K562 (cell line): ENCODE results near the gene NEDD4L. TPM values are rescaled to one million over a fixed set of nuclear protein-coding genes. Genes with fewer than 3 reads are reported as not detected.

ENCODE experiments used
- ATAC-seq: fragments of 200-7000 bp; cut with Tn5 transposase; 3 replicates; pipeline ENCODE4 v1.9.1; 2020; ENCODE audit warnings: moderate library complexity
- BruUV-seq: library from RNA; stranded (reverse); fragments of 400-500 nt; replicated peaks from 2 replicates; lab custom pipeline; 2021; lab: Mats Ljungman, UMichigan
- CTCF ChIA-PET: fragments of 300-600 bp; formaldehyde crosslinking; extraction: SDS; loops from one replicate; lab custom pipeline; 2021; ENCODE audit warnings: low intra/inter-chr PET ratio; lab: Yijun Ruan, JAX
- POLR2A ChIA-PET: fragments of 300-600, 350-650 bp; sonication (Branson Sonifier 250); formaldehyde crosslinking; extraction: SDS; loops from one replicate; lab custom pipeline; 2021; ENCODE audit warnings: antibody characterized with exemption, inconsistent platforms; lab: Yijun Ruan, JAX
- DNase-seq, 4 experiments: peaks; one replicate each; pipeline versions ENCODE4 v3.0.0 to v3.0.0-alpha.2; 2011 to 2018; ENCODE audit warnings: low spot score in 3 of 4, mixed read lengths in 3 of 4; ENCODE audit errors: extremely low read depth in 1 of 4
- FAIRE-seq: peaks from 2 replicates; lab custom pipeline; 2011; peaks lifted over from hg19 to GRCh38; lab: Jason Lieb, UNC
- H2AFZ ChIP-seq: 2 replicates; pipeline ENCODE4 v1.6.0; 2011; ENCODE audit warnings: low read depth, low read length, control low read depth, inconsistent platforms
- H3K27ac ChIP-seq: fragments of 200-600 bp; 3 replicates; pipeline ENCODE4 v1.8.0; 2011; ENCODE audit warnings: low read depth, mild to moderate bottlenecking, control low read depth, inconsistent platforms, low read length, moderate library complexity, mixed read lengths; ENCODE audit errors: extremely low read depth
- H3K27me3 ChIP-seq, 2 experiments: fragments of 300-600 bp in 1 of 2; 2 replicates in 1 of 2; 3 replicates in 1 of 2; pipeline versions ENCODE4 v1.6.0 to v1.8.0; 2011; ENCODE audit warnings: inconsistent platforms in 2 of 2, low read length in 2 of 2, mild to moderate bottlenecking in 1 of 2, mixed read lengths in 1 of 2, moderate library complexity in 1 of 2; ENCODE audit not compliant: control insufficient read depth in 2 of 2, insufficient read depth in 2 of 2
- H3K36me3 ChIP-seq: fragments of 300-600 bp; 3 replicates; pipeline ENCODE4 v1.8.0; 2011; ENCODE audit warnings: mild to moderate bottlenecking, low read length, inconsistent platforms; ENCODE audit not compliant: control insufficient read depth, insufficient read depth
- H3K4me1 ChIP-seq, 2 experiments: fragments of 200-600 bp in 1 of 2; replicated peaks in 1 of 2; 2 replicates in 1 of 2; 3 replicates in 1 of 2; pipeline versions ENCODE4 v1.5.1 to v1.8.0; 2011; ENCODE audit warnings: inconsistent platforms in 2 of 2, low read length in 2 of 2, mild to moderate bottlenecking in 1 of 2, mixed read lengths in 1 of 2, moderate library complexity in 1 of 2; ENCODE audit not compliant: control insufficient read depth in 2 of 2, insufficient read depth in 2 of 2
- H3K4me2 ChIP-seq: 2 replicates; pipeline ENCODE4 v1.6.1; 2011; ENCODE audit warnings: low read length, control low read depth, inconsistent platforms, mixed read lengths; ENCODE audit not compliant: insufficient read depth
- H3K4me3 ChIP-seq: fragments of 200-600 bp; sonication (generic), shearing (Covaris generic); 2 replicates; pipeline ENCODE4 v1.5.1; 2016; ENCODE audit warnings: control low read depth, inconsistent platforms
- H3K79me2 ChIP-seq: fragments of 200-600 bp; 3 replicates; pipeline ENCODE4 v1.8.0; 2011; ENCODE audit warnings: low read length, inconsistent platforms; ENCODE audit not compliant: control insufficient read depth, insufficient read depth
- H3K9ac ChIP-seq, 2 experiments: 2 replicates each; pipeline versions ENCODE4 v1.6.0 to v1.6.1; 2011; ENCODE audit warnings: low read depth in 2 of 2, low read length in 2 of 2, control low read depth in 1 of 2, inconsistent platforms in 1 of 2, mild to moderate bottlenecking in 1 of 2, mixed read lengths in 1 of 2; ENCODE audit not compliant: insufficient read depth in 1 of 2
- H3K9me1 ChIP-seq: one replicate; pipeline ENCODE4 v1.6.0; 2011; ENCODE audit warnings: inconsistent platforms, mild to moderate bottlenecking, low read length, moderate library complexity; ENCODE audit not compliant: control insufficient read depth, insufficient read depth
- H3K9me3 ChIP-seq: replicated peaks from 2 replicates; pipeline ENCODE4 v1.5.1; 2011; ENCODE audit warnings: low read depth, low read length, inconsistent platforms; ENCODE audit not compliant: control insufficient read depth, insufficient read depth
- H4K20me1 ChIP-seq: replicated peaks from 2 replicates; pipeline ENCODE4 v1.6.1; 2011; ENCODE audit warnings: low read length, inconsistent platforms, mixed read lengths; ENCODE audit not compliant: control insufficient read depth, insufficient read depth
- COPS2 ChIP-seq: fragments of 450-650 bp; conservative IDR thresholded peaks from 2 replicates; pipeline ENCODE4 v1.6.1; 2016; ENCODE audit warnings: mild to moderate bottlenecking, moderate library complexity
- CREB1 ChIP-seq, 2 experiments: sonication (generic) in 1 of 2; formaldehyde crosslinking in 1 of 2; IDR thresholded peaks; 2 replicates each; pipeline versions ENCODE4 v1.6.1 to v1.8.0; 2012 to 2022; ENCODE audit warnings: inconsistent platforms in 1 of 2, mild to moderate bottlenecking in 1 of 2, missing genetic modification reagents in 1 of 2, moderate library complexity in 1 of 2
- DMBX1 ChIP-seq: fragments of 250-450 bp; sonication (Bioruptor Pico); IDR thresholded peaks from 2 replicates; pipeline ENCODE4 v1.8.0; 2022; ENCODE audit warnings: inconsistent platforms, mild to moderate bottlenecking, moderate library complexity, borderline replicate concordance
- DPF2 ChIP-seq: fragments of 450-650 bp; IDR thresholded peaks from 2 replicates; pipeline ENCODE4 v1.6.1; 2016
- HLTF ChIP-seq: fragments of 450-650 bp; IDR thresholded peaks from 2 replicates; pipeline ENCODE4 v1.6.1; 2016
- HNRNPLL ChIP-seq: fragments of 200-400 bp; formaldehyde crosslinking; IDR thresholded peaks from 2 replicates; pipeline ENCODE4 v1.6.1; 2017; ENCODE audit warnings: low read length, low read depth, mild to moderate bottlenecking; ENCODE audit not compliant: poor library complexity, severe bottlenecking
- KDM4B ChIP-seq, 2 experiments: fragments of 450-650 bp in 1 of 2; sonication (generic) in 1 of 2; IDR thresholded peaks; 2 replicates each; pipeline ENCODE4 v1.6.1; 2016 to 2017; ENCODE audit warnings: borderline replicate concordance in 2 of 2, antibody characterized with exemption in 1 of 2, low read depth in 1 of 2, mild to moderate bottlenecking in 1 of 2
- MAFK ChIP-seq: IDR thresholded peaks from 2 replicates; pipeline ENCODE4 v1.6.1; 2011; ENCODE audit warnings: low read length, improper control_type of control experiment
- MTA2 ChIP-seq: fragments of 450-650 bp; IDR thresholded peaks from 2 replicates; pipeline ENCODE4 v1.6.1; 2016; ENCODE audit warnings: low read depth
- RBM22 ChIP-seq: fragments of 200-400 bp; formaldehyde crosslinking; IDR thresholded peaks from 2 replicates; pipeline ENCODE4 v1.6.1; 2018; ENCODE audit warnings: low read length, low read depth; ENCODE audit not compliant: poor library complexity, severe bottlenecking
- STAT5A ChIP-seq: IDR thresholded peaks from 2 replicates; pipeline ENCODE4 v1.6.1; 2012; ENCODE audit warnings: low read length, inconsistent platforms, borderline replicate concordance
- TCF7L2 ChIP-seq: fragments of 150-350 bp; IDR thresholded peaks from 2 replicates; pipeline ENCODE4 v1.6.1; 2016; ENCODE audit warnings: low read depth, mild to moderate bottlenecking, low read length, moderate library complexity
- ZFP1 ChIP-seq: fragments of 450-650 bp; formaldehyde crosslinking; IDR thresholded peaks from 2 replicates; pipeline ENCODE4 v1.4.0; 2020; ENCODE audit warnings: mild to moderate bottlenecking, mixed read lengths
- ZNF184 ChIP-seq: sonication (generic); formaldehyde crosslinking; IDR thresholded peaks from 2 replicates; pipeline ENCODE4 v1.5.0; 2020; ENCODE audit warnings: missing genetic modification reagents
- ZNF324 ChIP-seq: fragments of 250-450 bp; sonication (Bioruptor Pico); IDR thresholded peaks from 2 replicates; pipeline ENCODE4 v1.4.0; 2020; ENCODE audit warnings: mild to moderate bottlenecking
- ZNF75A ChIP-seq: fragments of 450-650 bp; formaldehyde crosslinking; IDR thresholded peaks from 2 replicates; pipeline ENCODE4 v1.4.0; 2020; ENCODE audit warnings: mild to moderate bottlenecking
- WGBS: fragments of 100-300 bp; shearing (Covaris generic); methylation state at CpG from one replicate; pipeline ENCODE4 v1.1.6; 2016; ENCODE audit warnings: low coverage, mixed read lengths; ENCODE audit not compliant: insufficient coverage; ENCODE audit errors: missing lambda C conversion rate; 5-methylcytosine and 5-hydroxymethylcytosine counted together
- in situ Hi-C: fragments of 300-500 bp; cut with MboI; formaldehyde crosslinking; loops from 4 replicates; pipeline ENCODE4 v1.15.0; 2018; ENCODE audit warnings: inconsistent platforms, mixed read lengths
- intact Hi-C: fragments of 100-400 bp; cut with micrococcal nuclease; formaldehyde crosslinking; loops from 2 replicates; pipeline ENCODE4 v1.14.2; 2022
- polyA plus RNA-seq, 8 experiments: library from polyadenylated mRNA; depleted of rRNA in 4 of 8; stranded (reverse) in 5 of 8; unstranded in 3 of 8; fragments of >200 nt; fragmentation: Nextera tagmentation in 2 of 8; fragmentation: Illumina TruSeq in 1 of 8; extraction: Ambion mirVana in 2 of 8; extraction: Trizol in 1 of 8; gene quantifications; 2 replicates each; pipeline versions ENCODE4 v1.2.1 to v1.2.3, GENCODE V29; 2011 to 2014; ENCODE audit warnings: inconsistent platforms in 1 of 8, missing spikeins in 1 of 8
- total RNA-seq, 7 experiments: library from RNA; depleted of rRNA in 6 of 7; stranded (reverse); fragments of >200 nt in 6 of 7; fragmentation: Illumina TruSeq in 2 of 7; extraction: Trizol in 2 of 7; gene quantifications; 2 replicates each; pipeline versions ENCODE4 v1.2.1 to v1.2.3, GENCODE V29; 2011 to 2021; ENCODE audit warnings: low replicate concordance in 1 of 7
- TF ChIP-seq, protein P1 (sequence below): IDR thresholded peaks from 2 replicates; pipeline ENCODE4 v1.6.1; 2014; ENCODE audit warnings: antibody characterized with exemption
- TF ChIP-seq, protein P2 (sequence below): sonication (generic); formaldehyde crosslinking; IDR thresholded peaks from 2 replicates; pipeline ENCODE4 v1.8.0; 2022; ENCODE audit warnings: mild to moderate bottlenecking, missing genetic modification reagents

Gene NEDD4L
- total and polyA plus RNA-seq, 9 of the 15 experiments (the other 6 are each of a cell fraction or from before 2014, with no cell fraction given) = 8.1 to 33.4 (median 19.9) TPM

DNA sequence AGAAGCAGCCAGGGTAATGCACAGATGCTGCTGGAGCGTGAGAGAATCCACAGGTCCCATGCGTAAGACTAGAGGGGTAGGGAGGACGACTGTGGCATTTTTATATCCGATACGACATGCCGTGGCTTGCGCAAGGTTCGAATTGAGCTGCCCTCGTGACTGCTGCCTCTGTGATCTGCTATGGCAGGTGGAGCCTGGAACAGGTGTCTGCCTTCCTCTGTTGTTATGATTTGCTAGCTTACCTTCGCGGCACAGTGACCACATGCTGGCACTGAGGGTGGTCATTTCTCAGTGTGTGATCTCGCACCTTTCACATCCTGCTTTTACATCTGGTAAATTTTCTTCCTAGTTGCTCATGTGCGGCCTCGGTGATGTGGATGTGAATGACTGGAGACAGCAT, 344.7 kb downstream of the NEDD4L start:
- H3K4me2 ChIP-seq = no peak overlapping the region
- BruUV-seq = no TSS peak
- H3K9ac ChIP-seq = no peak overlapping the region
- intact Hi-C loops = no loop called here
- TF ChIP-seq STAT5A (no peak), ZNF184 (CRISPR knock-in tag) (no peak), MTA2 (no peak), RBM22 (no peak), CREB1 (IDR thresholded peaks at IDR 0.05) (no peak), CREB1 (CRISPR knock-in tag; IDR thresholded peaks at IDR 0.05) (no peak), COPS2 (no peak), HLTF (no peak), DPF2 (no peak), ZNF75A (CRISPR knock-in tag) (no peak), MAFK (no peak), ZFP1 (CRISPR knock-in tag) (no peak), ZNF324 (CRISPR knock-in tag) (no peak), KDM4B (IDR thresholded peaks at IDR 0.05; ENCODE audit: borderline replicate concordance in 2 of 2, low read depth in 1 of 2) (no peak), TCF7L2 (no peak), DMBX1 (CRISPR knock-in tag) (no peak), HNRNPLL (no peak)
- TF ChIP-seq, protein P1, sequence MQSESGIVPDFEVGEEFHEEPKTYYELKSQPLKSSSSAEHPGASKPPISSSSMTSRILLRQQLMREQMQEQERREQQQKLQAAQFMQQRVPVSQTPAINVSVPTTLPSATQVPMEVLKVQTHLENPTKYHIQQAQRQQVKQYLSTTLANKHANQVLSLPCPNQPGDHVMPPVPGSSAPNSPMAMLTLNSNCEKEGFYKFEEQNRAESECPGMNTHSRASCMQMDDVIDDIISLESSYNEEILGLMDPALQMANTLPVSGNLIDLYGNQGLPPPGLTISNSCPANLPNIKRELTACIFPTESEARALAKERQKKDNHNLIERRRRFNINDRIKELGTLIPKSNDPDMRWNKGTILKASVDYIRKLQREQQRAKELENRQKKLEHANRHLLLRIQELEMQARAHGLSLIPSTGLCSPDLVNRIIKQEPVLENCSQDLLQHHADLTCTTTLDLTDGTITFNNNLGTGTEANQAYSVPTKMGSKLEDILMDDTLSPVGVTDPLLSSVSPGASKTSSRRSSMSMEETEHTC = no peak
- TF ChIP-seq, protein P2, sequence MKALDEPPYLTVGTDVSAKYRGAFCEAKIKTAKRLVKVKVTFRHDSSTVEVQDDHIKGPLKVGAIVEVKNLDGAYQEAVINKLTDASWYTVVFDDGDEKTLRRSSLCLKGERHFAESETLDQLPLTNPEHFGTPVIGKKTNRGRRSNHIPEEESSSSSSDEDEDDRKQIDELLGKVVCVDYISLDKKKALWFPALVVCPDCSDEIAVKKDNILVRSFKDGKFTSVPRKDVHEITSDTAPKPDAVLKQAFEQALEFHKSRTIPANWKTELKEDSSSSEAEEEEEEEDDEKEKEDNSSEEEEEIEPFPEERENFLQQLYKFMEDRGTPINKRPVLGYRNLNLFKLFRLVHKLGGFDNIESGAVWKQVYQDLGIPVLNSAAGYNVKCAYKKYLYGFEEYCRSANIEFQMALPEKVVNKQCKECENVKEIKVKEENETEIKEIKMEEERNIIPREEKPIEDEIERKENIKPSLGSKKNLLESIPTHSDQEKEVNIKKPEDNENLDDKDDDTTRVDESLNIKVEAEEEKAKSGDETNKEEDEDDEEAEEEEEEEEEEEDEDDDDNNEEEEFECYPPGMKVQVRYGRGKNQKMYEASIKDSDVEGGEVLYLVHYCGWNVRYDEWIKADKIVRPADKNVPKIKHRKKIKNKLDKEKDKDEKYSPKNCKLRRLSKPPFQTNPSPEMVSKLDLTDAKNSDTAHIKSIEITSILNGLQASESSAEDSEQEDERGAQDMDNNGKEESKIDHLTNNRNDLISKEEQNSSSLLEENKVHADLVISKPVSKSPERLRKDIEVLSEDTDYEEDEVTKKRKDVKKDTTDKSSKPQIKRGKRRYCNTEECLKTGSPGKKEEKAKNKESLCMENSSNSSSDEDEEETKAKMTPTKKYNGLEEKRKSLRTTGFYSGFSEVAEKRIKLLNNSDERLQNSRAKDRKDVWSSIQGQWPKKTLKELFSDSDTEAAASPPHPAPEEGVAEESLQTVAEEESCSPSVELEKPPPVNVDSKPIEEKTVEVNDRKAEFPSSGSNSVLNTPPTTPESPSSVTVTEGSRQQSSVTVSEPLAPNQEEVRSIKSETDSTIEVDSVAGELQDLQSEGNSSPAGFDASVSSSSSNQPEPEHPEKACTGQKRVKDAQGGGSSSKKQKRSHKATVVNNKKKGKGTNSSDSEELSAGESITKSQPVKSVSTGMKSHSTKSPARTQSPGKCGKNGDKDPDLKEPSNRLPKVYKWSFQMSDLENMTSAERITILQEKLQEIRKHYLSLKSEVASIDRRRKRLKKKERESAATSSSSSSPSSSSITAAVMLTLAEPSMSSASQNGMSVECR = no peak
- TF ChIP-seq, all 486 proteins: peak for 0
- no peaks in the 10 kb centered on the region for H3K4me1 ChIP-seq
- H3K27ac ChIP-seq = no peak overlapping the region
- FAIRE-seq (no peak), ATAC-seq (no peak), DNase-seq (no peak)
- H3K36me3 ChIP-seq = peaks cover 26% of the 10 kb centered on the region; the same call in 2 of the 3 replicates
- no peaks in the 10 kb centered on the region for H4K20me1 ChIP-seq
- peaks cover 2% of the 10 kb centered on the region for H3K9me1 ChIP-seq
- WGBS = 91% methylated on average over 12 of the region's 14 CpGs
- POLR2A ChIA-PET = no interaction called here
- no peak overlapping the region for H3K4me3 ChIP-seq
- CTCF ChIA-PET = no interaction called here
- H3K79me2 ChIP-seq = no peaks in the 10 kb centered on the region
- no peaks in the 10 kb centered on the region for H3K27me3 ChIP-seq
- in situ Hi-C loops = no loop called here
- H2AFZ ChIP-seq = no peak overlapping the region
- H3K9me3 ChIP-seq = no peaks in the 10 kb centered on the region
